ENCODE measurements around the gene RDH13.

- TF ChIP-seq, protein P1, sequence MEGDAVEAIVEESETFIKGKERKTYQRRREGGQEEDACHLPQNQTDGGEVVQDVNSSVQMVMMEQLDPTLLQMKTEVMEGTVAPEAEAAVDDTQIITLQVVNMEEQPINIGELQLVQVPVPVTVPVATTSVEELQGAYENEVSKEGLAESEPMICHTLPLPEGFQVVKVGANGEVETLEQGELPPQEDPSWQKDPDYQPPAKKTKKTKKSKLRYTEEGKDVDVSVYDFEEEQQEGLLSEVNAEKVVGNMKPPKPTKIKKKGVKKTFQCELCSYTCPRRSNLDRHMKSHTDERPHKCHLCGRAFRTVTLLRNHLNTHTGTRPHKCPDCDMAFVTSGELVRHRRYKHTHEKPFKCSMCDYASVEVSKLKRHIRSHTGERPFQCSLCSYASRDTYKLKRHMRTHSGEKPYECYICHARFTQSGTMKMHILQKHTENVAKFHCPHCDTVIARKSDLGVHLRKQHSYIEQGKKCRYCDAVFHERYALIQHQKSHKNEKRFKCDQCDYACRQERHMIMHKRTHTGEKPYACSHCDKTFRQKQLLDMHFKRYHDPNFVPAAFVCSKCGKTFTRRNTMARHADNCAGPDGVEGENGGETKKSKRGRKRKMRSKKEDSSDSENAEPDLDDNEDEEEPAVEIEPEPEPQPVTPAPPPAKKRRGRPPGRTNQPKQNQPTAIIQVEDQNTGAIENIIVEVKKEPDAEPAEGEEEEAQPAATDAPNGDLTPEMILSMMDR (IDR thresholded peaks at IDR 0.05; ENCODE audit: low read depth, low read length, poor library complexity, severe bottlenecking), result no peak
- no peak for TF ChIP-seq EZH2phosphoT487 (IDR thresholded peaks at IDR 0.05; ENCODE audit: borderline replicate concordance, low read length)
These were observed 6.1 kb downstream of the RDH13 start for GRCh38 chr19:55056827-55057226.
